LNCAP (cell line): ENCODE data around the gene HRH1.

Experiments used
- CTCF ChIP-seq: fragments of 450-650 bp; IDR thresholded peaks from 2 replicates; pipeline ENCODE4 v1.5.1; 2017; ENCODE audit warnings: mild to moderate bottlenecking

HRH1 gene

GRCh38 chr3:11197484-11197883 is 43.2 kb downstream of the HRH1 start:
- TF ChIP-seq CTCF = no peak

DNA sequence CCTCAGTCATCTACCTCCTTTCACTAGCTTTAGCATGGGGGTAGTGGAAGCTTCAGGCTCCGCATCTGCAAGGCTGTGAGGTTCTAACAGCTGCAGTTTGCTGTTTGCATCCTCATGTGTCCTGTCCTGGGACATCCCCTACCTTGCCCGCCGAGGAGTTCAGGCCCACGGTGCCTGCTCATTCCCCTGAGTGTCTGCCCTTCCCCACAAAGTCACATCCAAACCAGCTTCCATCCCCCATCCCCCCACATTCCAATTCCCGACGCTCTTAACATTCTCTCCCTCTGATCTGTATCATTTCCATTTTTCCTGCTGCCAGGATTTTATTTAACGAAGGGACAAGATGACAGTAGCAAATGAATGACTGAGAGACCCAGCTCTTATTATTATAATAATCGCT is 43.8 kb downstream of the HRH1 start:
- TF ChIP-seq CTCF = no peak

DNA sequence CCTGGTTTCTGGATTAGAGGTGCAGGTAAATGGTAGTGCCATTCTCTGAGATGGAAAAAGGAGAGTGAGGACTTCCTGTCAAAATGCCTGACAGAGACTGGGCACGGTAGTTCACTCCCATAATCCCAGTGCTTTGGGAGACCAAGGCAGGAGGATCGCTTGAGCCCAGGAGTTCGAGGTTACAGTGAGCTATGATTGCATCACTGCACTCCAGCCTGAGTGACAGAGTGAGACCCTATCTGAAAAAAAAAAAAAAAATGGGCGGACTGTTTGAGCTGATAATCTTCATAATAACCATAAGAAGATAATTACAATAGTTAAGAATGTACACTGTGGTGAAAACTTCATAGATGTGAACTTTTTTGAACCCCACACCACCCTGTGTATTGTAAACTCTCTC is 44.2 kb downstream of the HRH1 start:
- TF ChIP-seq CTCF = no peak

- TF ChIP-seq CTCF = no peak
Measured at GRCh38 chr3:11199902-11200845, 45.9 kb downstream of the HRH1 start.

DNA sequence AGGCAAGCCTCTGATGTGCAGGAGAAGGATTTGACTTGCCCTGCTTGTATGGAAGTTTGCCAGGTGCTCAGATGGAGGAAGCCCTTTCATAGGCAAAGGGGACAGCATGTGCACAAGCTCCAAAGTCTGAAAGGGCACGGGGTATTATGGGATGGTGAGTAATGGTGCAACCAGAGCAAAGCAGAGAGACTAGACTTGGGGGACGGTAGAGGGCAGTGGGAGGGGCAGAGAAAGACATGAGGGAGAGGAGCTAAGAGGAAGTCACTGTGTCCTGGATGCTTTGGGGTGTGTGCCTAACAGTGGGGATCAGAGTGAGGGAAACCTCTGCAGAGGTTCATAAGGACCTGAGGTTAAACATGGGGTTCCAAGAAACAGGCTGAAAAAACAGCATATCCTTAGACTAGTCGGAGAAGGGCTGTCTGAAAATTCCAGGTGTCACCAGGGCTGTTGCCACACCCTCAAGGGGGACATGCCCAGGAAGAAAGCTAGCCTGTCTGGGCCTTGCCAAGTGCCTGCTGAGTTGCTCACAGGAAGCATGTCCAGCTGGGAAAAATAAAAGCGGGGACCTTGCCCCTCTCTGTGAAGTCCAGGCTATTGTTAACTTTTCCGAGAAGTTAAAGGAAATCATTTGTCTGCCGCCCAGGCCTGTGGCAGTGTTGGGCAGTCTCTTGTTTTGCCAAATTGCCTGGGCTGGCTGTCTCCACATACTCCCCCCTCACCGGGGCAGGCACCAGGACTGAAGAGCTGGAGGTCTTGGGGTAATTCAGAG is 47.1 kb downstream of the HRH1 start:
- no peak for TF ChIP-seq CTCF

GRCh38 chr3:11203961-11204360 is 49.7 kb downstream of the HRH1 start:
- TF ChIP-seq CTCF = no peak

GRCh38 chr3:11204697-11205348 is 50.5 kb downstream of the HRH1 start:
- TF ChIP-seq CTCF = no peak
